Mammary epithelial cell (primary cell): Measurements from ENCODE around the gene ISLR.

Source experiments
- CTCF ChIP-seq, 2 donors: IDR thresholded peaks in 1 of 2; conservative IDR thresholded peaks in 1 of 2; 2 replicates each; pipeline ENCODE4 v1.5.1; 2011 to 2012; ENCODE audit warnings: inconsistent platforms in 2 of 2, low read length in 2 of 2, mild to moderate bottlenecking in 2 of 2, control low read depth in 1 of 2, low read depth in 1 of 2; ENCODE audit not compliant: insufficient read depth in 1 of 2; ENCODE audit errors: extremely low read depth in 1 of 2
- EZH2 ChIP-seq: IDR thresholded peaks from 2 replicates; pipeline ENCODE4 v1.6.1; 2012; ENCODE audit warnings: low read length, inconsistent platforms, borderline replicate concordance

- TF ChIP-seq CTCF (conservative IDR thresholded peaks at IDR 0.05 in 1 of 2, IDR thresholded peaks at IDR 0.05 in 1 of 2; ENCODE audit: extremely low read depth in 1 of 2, insufficient read depth in 1 of 2, low read depth in 1 of 2, low read length in 2 of 2): peak in 1 of 2 donors; percentile 23
- TF ChIP-seq EZH2: no peak
Observed at GRCh38 chr15:74202452-74203401, 29.2 kb downstream of the ISLR start, which contains the start of gene STRA6.
